ENCODE data around the gene PDE4B. TPM values are rescaled to one million over a fixed set of nuclear protein-coding genes. Genes with fewer than 3 reads are reported as not detected.

The PDE4B gene
- polyA plus RNA-seq, 1 donor from 2014 or later: 135 TPM

GRCh38 chr1:66152034-66152433 lies 359.3 kb downstream of the PDE4B start:
- H3K9me3 ChIP-seq (ENCODE audit: low read length): no peaks in the 10 kb centered on the region
- no peak overlapping the region for H3K27ac ChIP-seq (ENCODE audit: low read length)
- no peak overlapping the region for H3K4me3 ChIP-seq (ENCODE audit: low read length)

GRCh38 chr1:66154394-66154793 lies 361.7 kb downstream of the PDE4B start:
- H3K27me3 ChIP-seq (ENCODE audit: insufficient read depth, low read depth, low read length): no peaks in the 10 kb centered on the region
- no peak overlapping the region for H3K9ac ChIP-seq (ENCODE audit: low read length)
- H3K27ac ChIP-seq (ENCODE audit: low read length): no peak overlapping the region
- no peak overlapping the region for H3K4me3 ChIP-seq (ENCODE audit: low read length)
- no peaks in the 10 kb centered on the region for H3K9me2 ChIP-seq (ENCODE audit: insufficient read depth, low read length)
- H3F3A ChIP-seq (ENCODE audit: insufficient read depth, low read length, poor library complexity, severe bottlenecking): no peaks in the 10 kb centered on the region
- no peaks in the 10 kb centered on the region for H3K79me2 ChIP-seq (replicated peaks; ENCODE audit: insufficient read depth, low read length)
- no peaks in the 10 kb centered on the region for H3K36me3 ChIP-seq (ENCODE audit: insufficient read depth, low read length)
- no peak overlapping the region for H3K4me2 ChIP-seq (ENCODE audit: low read length)
- H4K20me1 ChIP-seq (ENCODE audit: insufficient read depth): no peaks in the 10 kb centered on the region
- H3K9me3 ChIP-seq (ENCODE audit: low read length): no peaks in the 10 kb centered on the region
- no peak overlapping the region for H2AFZ ChIP-seq (ENCODE audit: low read depth, low read length)
- TF ChIP-seq EZH2 (IDR thresholded peaks at IDR 0.05; ENCODE audit: borderline replicate concordance, insufficient read depth, low read length, poor library complexity, severe bottlenecking) (no peak), TAF1 (IDR thresholded peaks at IDR 0.05; ENCODE audit: low read depth) (no peak), SMC3 (conservative IDR thresholded peaks at IDR 0.05; ENCODE audit: poor library complexity) (no peak), EP300 (conservative IDR thresholded peaks at IDR 0.05; ENCODE audit: poor library complexity, severe bottlenecking) (no peak), MXI1 (conservative IDR thresholded peaks at IDR 0.05; ENCODE audit: poor library complexity, severe bottlenecking) (no peak), CTCF (IDR thresholded peaks at IDR 0.05; ENCODE audit: poor library complexity, severe bottlenecking) (no peak), POLR2AphosphoS5 (IDR thresholded peaks at IDR 0.05) (no peak)

More at GRCh38 chr1:66152034-66152433, 359.3 kb downstream of the PDE4B start:
- H3K9ac ChIP-seq (ENCODE audit: low read length): no peak overlapping the region
- H3K36me3 ChIP-seq (ENCODE audit: insufficient read depth, low read length): no peaks in the 10 kb centered on the region
- H2AFZ ChIP-seq (ENCODE audit: low read depth, low read length): no peak overlapping the region
- no peaks in the 10 kb centered on the region for H3K27me3 ChIP-seq (ENCODE audit: insufficient read depth, low read depth, low read length)
- H3K4me2 ChIP-seq (ENCODE audit: low read length): no peak overlapping the region
- no peaks in the 10 kb centered on the region for H4K20me1 ChIP-seq (ENCODE audit: insufficient read depth)
- no peaks in the 10 kb centered on the region for H3F3A ChIP-seq (ENCODE audit: insufficient read depth, low read length, poor library complexity, severe bottlenecking)
- H3K79me2 ChIP-seq (replicated peaks; ENCODE audit: insufficient read depth, low read length): no peaks in the 10 kb centered on the region
- no peaks in the 10 kb centered on the region for H3K9me2 ChIP-seq (ENCODE audit: insufficient read depth, low read length)
- TF ChIP-seq CTCF (IDR thresholded peaks at IDR 0.05; ENCODE audit: poor library complexity, severe bottlenecking) (no peak), MXI1 (conservative IDR thresholded peaks at IDR 0.05; ENCODE audit: poor library complexity, severe bottlenecking) (no peak), EP300 (conservative IDR thresholded peaks at IDR 0.05; ENCODE audit: poor library complexity, severe bottlenecking) (no peak), POLR2AphosphoS5 (IDR thresholded peaks at IDR 0.05) (no peak), EZH2 (IDR thresholded peaks at IDR 0.05; ENCODE audit: borderline replicate concordance, insufficient read depth, low read length, poor library complexity, severe bottlenecking) (no peak), TAF1 (IDR thresholded peaks at IDR 0.05; ENCODE audit: low read depth) (no peak), REST (IDR thresholded peaks at IDR 0.05; ENCODE audit: borderline replicate concordance) (peak; percentile 37), RAD21 (conservative IDR thresholded peaks at IDR 0.05) (no peak)

Measured in neural cell (in vitro differentiated cells).